ENCODE data around the gene ZBTB48.
A peak's percentile ranks its signal among the peaks of the same experiment; 100 is the strongest.

GRCh38 chr1:6584126-6585080 is 4.6 kb downstream of the ZBTB48 start:
- TF ChIP-seq, protein P1, sequence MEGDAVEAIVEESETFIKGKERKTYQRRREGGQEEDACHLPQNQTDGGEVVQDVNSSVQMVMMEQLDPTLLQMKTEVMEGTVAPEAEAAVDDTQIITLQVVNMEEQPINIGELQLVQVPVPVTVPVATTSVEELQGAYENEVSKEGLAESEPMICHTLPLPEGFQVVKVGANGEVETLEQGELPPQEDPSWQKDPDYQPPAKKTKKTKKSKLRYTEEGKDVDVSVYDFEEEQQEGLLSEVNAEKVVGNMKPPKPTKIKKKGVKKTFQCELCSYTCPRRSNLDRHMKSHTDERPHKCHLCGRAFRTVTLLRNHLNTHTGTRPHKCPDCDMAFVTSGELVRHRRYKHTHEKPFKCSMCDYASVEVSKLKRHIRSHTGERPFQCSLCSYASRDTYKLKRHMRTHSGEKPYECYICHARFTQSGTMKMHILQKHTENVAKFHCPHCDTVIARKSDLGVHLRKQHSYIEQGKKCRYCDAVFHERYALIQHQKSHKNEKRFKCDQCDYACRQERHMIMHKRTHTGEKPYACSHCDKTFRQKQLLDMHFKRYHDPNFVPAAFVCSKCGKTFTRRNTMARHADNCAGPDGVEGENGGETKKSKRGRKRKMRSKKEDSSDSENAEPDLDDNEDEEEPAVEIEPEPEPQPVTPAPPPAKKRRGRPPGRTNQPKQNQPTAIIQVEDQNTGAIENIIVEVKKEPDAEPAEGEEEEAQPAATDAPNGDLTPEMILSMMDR (IDR thresholded peaks at IDR 0.05; ENCODE audit: insufficient read depth, low read depth, low read length): peak; percentile 7
- no peak for TF ChIP-seq EZH2 (IDR thresholded peaks at IDR 0.05; ENCODE audit: insufficient read depth, low read length)

All from astrocyte (in vitro differentiated cells and primary cell).